Neural cell (in vitro differentiated cells): ENCODE data around the gene EIF4A2. TPM values are rescaled to one million over a fixed set of nuclear protein-coding genes. Genes with fewer than 3 reads are reported as not detected.

Source experiments
- H2AFZ ChIP-seq: fragments of 200-600, 300-800 bp; sonication (generic), shearing (Covaris generic); 2 replicates; pipeline ENCODE4 v1.6.0; 2014; ENCODE audit warnings: low read depth, mild to moderate bottlenecking, antibody characterized with exemption, low read length, moderate library complexity
- H3F3A ChIP-seq: fragments of 200-600 bp; shearing (Covaris generic); 2 replicates; pipeline ENCODE4 v1.6.1; 2016; ENCODE audit warnings: mild to moderate bottlenecking, moderate library complexity, mixed read lengths, antibody characterized with exemption, low read length; ENCODE audit not compliant: insufficient read depth, poor library complexity, severe bottlenecking
- H3K27ac ChIP-seq: fragments of 200-600, 300-800 bp; sonication (generic), shearing (Covaris generic); 2 replicates; pipeline ENCODE4 v1.5.1; 2014; ENCODE audit warnings: mild to moderate bottlenecking, low read length, moderate library complexity
- H3K27me3 ChIP-seq: fragments of 300-800, 200-600 bp; sonication (generic), shearing (Covaris generic); 2 replicates; pipeline ENCODE4 v1.6.0; 2014; ENCODE audit warnings: mild to moderate bottlenecking, low read depth, low read length, moderate library complexity; ENCODE audit not compliant: insufficient read depth
- H3K36me3 ChIP-seq: fragments of 300-800, 200-600 bp; sonication (generic), shearing (Covaris generic); 2 replicates; pipeline ENCODE4 v1.5.1; 2014; ENCODE audit warnings: mild to moderate bottlenecking, antibody characterized with exemption, low read length, moderate library complexity; ENCODE audit not compliant: insufficient read depth
- H3K4me2 ChIP-seq: fragments of 300-800, 200-600 bp; sonication (generic), shearing (Covaris generic); 2 replicates; pipeline ENCODE4 v1.6.0; 2014; ENCODE audit warnings: mild to moderate bottlenecking, low read length
- H3K4me3 ChIP-seq: fragments of 300-800, 200-600 bp; sonication (generic), shearing (Covaris generic); 2 replicates; pipeline ENCODE4 v1.5.1; 2014; ENCODE audit warnings: mild to moderate bottlenecking, low read length, moderate library complexity
- H3K79me2 ChIP-seq: fragments of 200-600 bp; shearing (Covaris generic); replicated peaks from 2 replicates; pipeline ENCODE4 v1.6.0; 2014; ENCODE audit warnings: mild to moderate bottlenecking, low read length, moderate library complexity; ENCODE audit not compliant: insufficient read depth
- H3K9ac ChIP-seq: fragments of 300-800, 200-600 bp; sonication (generic), shearing (Covaris generic); 2 replicates; pipeline ENCODE4 v1.6.1; 2016; ENCODE audit warnings: mild to moderate bottlenecking, low read length, mixed read lengths
- H3K9me2 ChIP-seq: fragments of 200-600 bp; shearing (Covaris generic); 2 replicates; pipeline ENCODE4 v1.6.1; 2016; ENCODE audit warnings: mild to moderate bottlenecking, low read length, mixed read lengths; ENCODE audit not compliant: insufficient read depth
- H3K9me3 ChIP-seq: fragments of 200-600, 300-800 bp; sonication (generic), shearing (Covaris generic); 2 replicates; pipeline ENCODE4 v1.6.1; 2016; ENCODE audit warnings: mild to moderate bottlenecking, mixed run types, low read length, moderate library complexity, mixed read lengths
- H4K20me1 ChIP-seq: fragments of 200-600 bp; shearing (Covaris generic); 2 replicates; pipeline ENCODE4 v1.6.1; 2016; ENCODE audit warnings: mild to moderate bottlenecking, mixed run types; ENCODE audit not compliant: insufficient read depth
- EP300 ChIP-seq: fragments of 450-650 bp; conservative IDR thresholded peaks from 2 replicates; pipeline ENCODE4 v1.6.1; 2014; ENCODE audit warnings: antibody characterized with exemption, mild to moderate bottlenecking, moderate library complexity; ENCODE audit not compliant: poor library complexity, severe bottlenecking
- EZH2 ChIP-seq: fragments of 200-600, 300-800 bp; shearing (Covaris generic), sonication (generic); IDR thresholded peaks from 2 replicates; pipeline ENCODE4 v1.6.1; 2014; ENCODE audit warnings: antibody characterized with exemption, low read length, borderline replicate concordance, mild to moderate bottlenecking; ENCODE audit not compliant: insufficient read depth, poor library complexity, severe bottlenecking
- MXI1 ChIP-seq: fragments of 450-650 bp; conservative IDR thresholded peaks from 2 replicates; pipeline ENCODE4 v1.6.1; 2014; ENCODE audit warnings: antibody characterized with exemption, mild to moderate bottlenecking; ENCODE audit not compliant: poor library complexity, severe bottlenecking
- POLR2AphosphoS5 ChIP-seq: IDR thresholded peaks from 2 replicates; pipeline ENCODE4 v1.6.1; 2012
- RAD21 ChIP-seq: fragments of 450-650 bp; conservative IDR thresholded peaks from 2 replicates; pipeline ENCODE4 v1.6.1; 2014; ENCODE audit warnings: antibody characterized with exemption, mild to moderate bottlenecking, moderate library complexity
- REST ChIP-seq: IDR thresholded peaks from 2 replicates; pipeline ENCODE4 v1.6.1; 2012; ENCODE audit warnings: borderline replicate concordance
- SMC3 ChIP-seq: fragments of 450-650 bp; conservative IDR thresholded peaks from 2 replicates; pipeline ENCODE4 v1.6.1; 2014; ENCODE audit warnings: antibody characterized with exemption, mild to moderate bottlenecking, moderate library complexity; ENCODE audit not compliant: poor library complexity
- TAF1 ChIP-seq: IDR thresholded peaks from 2 replicates; pipeline ENCODE4 v1.6.1; 2012; ENCODE audit warnings: low read depth
- polyA plus RNA-seq: library from polyadenylated mRNA; depleted of rRNA; stranded (reverse); fragments of >200 nt; gene quantifications from 2 replicates; pipeline ENCODE4 v1.2.3, GENCODE V29; 2014
- TF ChIP-seq, protein P1 (sequence below): fragments of 450-650 bp; IDR thresholded peaks from 2 replicates; pipeline ENCODE4 v1.5.1; 2014; ENCODE audit warnings: antibody characterized with exemption, mild to moderate bottlenecking, moderate library complexity; ENCODE audit not compliant: poor library complexity, severe bottlenecking

EIF4A2 gene
- polyA plus RNA-seq, 1 donor from 2014 or later, result 3,298 TPM

DNA sequence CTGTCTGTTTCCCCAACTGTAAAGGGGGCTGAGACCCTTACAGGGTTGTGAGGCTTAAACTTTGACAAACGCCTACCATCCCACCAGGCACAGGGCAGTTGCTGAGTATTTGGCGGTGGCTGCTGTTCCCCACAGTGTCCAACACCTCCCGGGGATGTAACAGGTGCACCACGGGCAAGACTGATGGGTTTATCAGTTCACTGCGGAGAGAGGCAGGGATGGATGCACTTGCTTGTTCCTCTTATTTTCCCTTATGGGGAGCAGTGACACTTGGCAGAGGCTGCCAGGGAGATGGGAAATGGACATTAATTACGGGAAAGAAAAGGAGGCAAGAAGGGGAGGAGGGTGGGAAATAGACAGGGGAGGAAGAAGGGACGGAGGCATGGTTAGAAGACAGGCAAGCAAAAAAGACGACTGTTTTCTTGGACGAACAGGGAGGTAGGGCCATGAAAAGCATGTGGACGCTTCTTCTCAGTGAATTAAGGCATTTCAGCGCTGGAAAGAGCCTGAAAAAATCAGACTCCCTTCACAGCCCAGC is 42.6 kb downstream of the EIF4A2 start:
- Histone ChIP-seq H3F3A (no peaks in the 10 kb centered on the region), H2AFZ (no peak overlapping the region), H3K36me3 (no peaks in the 10 kb centered on the region), H3K27ac (no peak overlapping the region), H3K9ac (no peak overlapping the region), H4K20me1 (no peaks in the 10 kb centered on the region), H3K4me3 (peak overlapping the region; percentile 74), H3K9me3 (no peaks in the 10 kb centered on the region), H3K9me2 (no peaks in the 10 kb centered on the region), H3K4me2 (no peak overlapping the region), H3K79me2 (no peaks in the 10 kb centered on the region), H3K27me3 (peaks cover 52% of the 10 kb centered on the region)
- TF ChIP-seq, protein P1, sequence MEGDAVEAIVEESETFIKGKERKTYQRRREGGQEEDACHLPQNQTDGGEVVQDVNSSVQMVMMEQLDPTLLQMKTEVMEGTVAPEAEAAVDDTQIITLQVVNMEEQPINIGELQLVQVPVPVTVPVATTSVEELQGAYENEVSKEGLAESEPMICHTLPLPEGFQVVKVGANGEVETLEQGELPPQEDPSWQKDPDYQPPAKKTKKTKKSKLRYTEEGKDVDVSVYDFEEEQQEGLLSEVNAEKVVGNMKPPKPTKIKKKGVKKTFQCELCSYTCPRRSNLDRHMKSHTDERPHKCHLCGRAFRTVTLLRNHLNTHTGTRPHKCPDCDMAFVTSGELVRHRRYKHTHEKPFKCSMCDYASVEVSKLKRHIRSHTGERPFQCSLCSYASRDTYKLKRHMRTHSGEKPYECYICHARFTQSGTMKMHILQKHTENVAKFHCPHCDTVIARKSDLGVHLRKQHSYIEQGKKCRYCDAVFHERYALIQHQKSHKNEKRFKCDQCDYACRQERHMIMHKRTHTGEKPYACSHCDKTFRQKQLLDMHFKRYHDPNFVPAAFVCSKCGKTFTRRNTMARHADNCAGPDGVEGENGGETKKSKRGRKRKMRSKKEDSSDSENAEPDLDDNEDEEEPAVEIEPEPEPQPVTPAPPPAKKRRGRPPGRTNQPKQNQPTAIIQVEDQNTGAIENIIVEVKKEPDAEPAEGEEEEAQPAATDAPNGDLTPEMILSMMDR, result no peak
- TF ChIP-seq MXI1 (no peak), REST (no peak), EZH2 (no peak), POLR2AphosphoS5 (no peak), RAD21 (no peak), TAF1 (no peak), SMC3 (no peak), EP300 (no peak)

DNA sequence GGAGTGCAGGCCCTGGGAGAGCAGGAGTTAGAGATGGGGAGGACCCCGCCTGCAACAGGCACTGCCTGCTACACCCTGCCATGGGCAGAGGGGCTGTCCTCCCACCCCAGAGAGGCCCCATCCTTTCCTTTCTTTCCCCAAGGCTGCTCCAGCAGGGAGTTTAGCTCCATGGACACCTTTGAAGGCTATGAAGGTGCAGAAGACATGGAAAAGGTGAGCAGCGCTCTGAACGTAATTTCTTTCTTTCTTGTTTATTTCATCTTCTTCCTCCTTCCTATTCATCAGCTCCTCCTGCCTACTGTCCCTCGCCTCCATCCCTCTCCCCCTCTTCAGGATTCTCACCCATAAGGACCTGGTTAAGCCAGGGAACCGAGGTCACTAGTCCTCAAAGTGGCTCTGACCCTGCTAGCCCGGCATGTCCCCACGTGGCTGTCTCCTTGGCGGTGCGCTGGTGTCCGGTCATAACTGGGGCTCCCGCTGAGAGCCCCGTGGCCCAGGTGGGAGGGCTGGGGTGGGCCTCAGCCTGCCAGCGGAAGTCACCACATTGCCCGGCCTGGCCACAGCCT is 43.1 kb downstream of the EIF4A2 start:
- H2AFZ ChIP-seq, result no peak overlapping the region
- no peaks in the 10 kb centered on the region for H3K79me2 ChIP-seq
- H3K27ac ChIP-seq, result no peak overlapping the region
- no peaks in the 10 kb centered on the region for H3K9me3 ChIP-seq
- H3K9me2 ChIP-seq, result no peaks in the 10 kb centered on the region
- H3K36me3 ChIP-seq, result no peaks in the 10 kb centered on the region
- peak overlapping the region; percentile 67 for H3K9ac ChIP-seq
- no peak overlapping the region for H3K4me2 ChIP-seq
- peaks cover 54% of the 10 kb centered on the region for H3K27me3 ChIP-seq
- no peaks in the 10 kb centered on the region for H3F3A ChIP-seq
- H4K20me1 ChIP-seq, result no peaks in the 10 kb centered on the region
- TF ChIP-seq EP300 (no peak), MXI1 (no peak), REST (no peak), POLR2AphosphoS5 (no peak), RAD21 (no peak), EZH2 (no peak), TAF1 (no peak), SMC3 (no peak)
- TF ChIP-seq, protein P1, result no peak
- peak overlapping the region; percentile 74 for H3K4me3 ChIP-seq
